Loucy (cell line): ENCODE data around the gene SIM2.

Experiments
- EZH2phosphoT487 ChIP-seq: fragments of 200-600 bp; IDR thresholded peaks from 2 replicates; pipeline ENCODE4 v1.6.1; 2018; ENCODE audit warnings: antibody characterized with exemption, mild to moderate bottlenecking, moderate library complexity, borderline replicate concordance
- TF ChIP-seq, protein P1 (sequence below): fragments of 200-600 bp; sonication (generic); conservative IDR thresholded peaks from 2 replicates; pipeline ENCODE4 v1.5.1; 2014; ENCODE audit warnings: mild to moderate bottlenecking, antibody characterized with exemption, low read length

DNA sequence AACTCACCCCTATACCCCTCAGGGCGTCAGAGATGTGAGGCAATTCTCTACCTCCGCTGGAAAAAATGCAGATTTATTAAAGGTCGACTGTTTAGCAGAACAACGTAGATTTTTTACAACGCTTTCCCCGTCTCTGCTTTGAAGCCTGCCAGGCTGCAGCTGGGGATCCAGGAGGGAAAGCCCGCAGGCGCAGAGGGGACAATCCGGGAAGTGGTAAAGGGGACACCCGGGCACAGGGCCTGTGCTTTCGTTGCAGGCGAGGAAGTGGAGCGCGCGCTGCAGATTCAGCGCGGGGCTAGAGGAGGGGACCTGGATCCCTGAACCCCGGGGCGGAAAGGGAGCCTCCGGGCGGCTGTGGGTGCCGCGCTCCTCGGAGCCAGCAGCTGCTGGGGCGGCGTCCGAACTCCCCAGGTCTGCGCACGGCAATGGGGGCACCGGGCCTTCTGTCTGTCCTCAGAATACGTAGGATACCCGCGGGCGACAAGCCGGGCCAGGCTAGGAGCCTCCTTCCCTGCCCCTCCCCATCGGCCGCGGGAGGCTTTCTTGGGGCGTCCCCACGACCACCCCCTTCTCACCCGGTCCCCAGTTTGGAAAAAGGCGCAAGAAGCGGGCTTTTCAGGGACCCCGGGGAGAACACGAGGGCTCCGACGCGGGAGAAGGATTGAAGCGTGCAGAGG, 5.5 kb downstream of the SIM2 start:
- TF ChIP-seq, protein P1, sequence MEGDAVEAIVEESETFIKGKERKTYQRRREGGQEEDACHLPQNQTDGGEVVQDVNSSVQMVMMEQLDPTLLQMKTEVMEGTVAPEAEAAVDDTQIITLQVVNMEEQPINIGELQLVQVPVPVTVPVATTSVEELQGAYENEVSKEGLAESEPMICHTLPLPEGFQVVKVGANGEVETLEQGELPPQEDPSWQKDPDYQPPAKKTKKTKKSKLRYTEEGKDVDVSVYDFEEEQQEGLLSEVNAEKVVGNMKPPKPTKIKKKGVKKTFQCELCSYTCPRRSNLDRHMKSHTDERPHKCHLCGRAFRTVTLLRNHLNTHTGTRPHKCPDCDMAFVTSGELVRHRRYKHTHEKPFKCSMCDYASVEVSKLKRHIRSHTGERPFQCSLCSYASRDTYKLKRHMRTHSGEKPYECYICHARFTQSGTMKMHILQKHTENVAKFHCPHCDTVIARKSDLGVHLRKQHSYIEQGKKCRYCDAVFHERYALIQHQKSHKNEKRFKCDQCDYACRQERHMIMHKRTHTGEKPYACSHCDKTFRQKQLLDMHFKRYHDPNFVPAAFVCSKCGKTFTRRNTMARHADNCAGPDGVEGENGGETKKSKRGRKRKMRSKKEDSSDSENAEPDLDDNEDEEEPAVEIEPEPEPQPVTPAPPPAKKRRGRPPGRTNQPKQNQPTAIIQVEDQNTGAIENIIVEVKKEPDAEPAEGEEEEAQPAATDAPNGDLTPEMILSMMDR: no peak
- no peak for TF ChIP-seq EZH2phosphoT487
